ENCODE data around the gene SLC25A12.

- TF ChIP-seq POLR2A (IDR thresholded peaks at IDR 0.05) (no peak), POLR2AphosphoS5 (IDR thresholded peaks at IDR 0.05) (no peak), EP300 (IDR thresholded peaks at IDR 0.05) (no peak)
- TF ChIP-seq, protein P1, sequence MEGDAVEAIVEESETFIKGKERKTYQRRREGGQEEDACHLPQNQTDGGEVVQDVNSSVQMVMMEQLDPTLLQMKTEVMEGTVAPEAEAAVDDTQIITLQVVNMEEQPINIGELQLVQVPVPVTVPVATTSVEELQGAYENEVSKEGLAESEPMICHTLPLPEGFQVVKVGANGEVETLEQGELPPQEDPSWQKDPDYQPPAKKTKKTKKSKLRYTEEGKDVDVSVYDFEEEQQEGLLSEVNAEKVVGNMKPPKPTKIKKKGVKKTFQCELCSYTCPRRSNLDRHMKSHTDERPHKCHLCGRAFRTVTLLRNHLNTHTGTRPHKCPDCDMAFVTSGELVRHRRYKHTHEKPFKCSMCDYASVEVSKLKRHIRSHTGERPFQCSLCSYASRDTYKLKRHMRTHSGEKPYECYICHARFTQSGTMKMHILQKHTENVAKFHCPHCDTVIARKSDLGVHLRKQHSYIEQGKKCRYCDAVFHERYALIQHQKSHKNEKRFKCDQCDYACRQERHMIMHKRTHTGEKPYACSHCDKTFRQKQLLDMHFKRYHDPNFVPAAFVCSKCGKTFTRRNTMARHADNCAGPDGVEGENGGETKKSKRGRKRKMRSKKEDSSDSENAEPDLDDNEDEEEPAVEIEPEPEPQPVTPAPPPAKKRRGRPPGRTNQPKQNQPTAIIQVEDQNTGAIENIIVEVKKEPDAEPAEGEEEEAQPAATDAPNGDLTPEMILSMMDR (IDR thresholded peaks at IDR 0.05), result no peak
Measured at GRCh38 chr2:171919453-171919852, 25.4 kb upstream of the SLC25A12 start.

Measured in sigmoid colon (tissue), 4 donors.